Naive thymus-derived CD8-positive, alpha-beta T cell (primary cell): Measurements from ENCODE around the gene KRTAP5-9. TPM values are rescaled to one million over a fixed set of nuclear protein-coding genes. Genes with fewer than 3 reads are reported as not detected.
A peak's percentile ranks its signal among the peaks of the same experiment; 100 is the strongest.
"Not testable (repeated sequence)": the region's sequence is repeated elsewhere in the genome, so short reads cannot be mapped to it uniquely, and the experiment has no call there.

Source experiments
- ATAC-seq, 2 donors: fragments of 150-1000 bp; cut with Tn5 transposase in 1 of 2; sonication (Bioruptor Pico), chemical (Tn5 transposase) in 1 of 2; 1 replicate in 1 of 2; 2 replicates in 1 of 2; pipeline ENCODE4 v1.10.0; 2021; ENCODE audit warnings: mild to moderate bottlenecking in 2 of 2, moderate library complexity in 2 of 2
- POLR2A ChIA-PET: fragments of 350-600 bp; sonication (Branson Sonifier 250); formaldehyde crosslinking; loops from one replicate; lab custom pipeline; 2021; ENCODE audit warnings: antibody characterized with exemption; lab: Charles Lee
- DNase-seq, 10 donors: peaks; one replicate each; pipeline versions ENCODE4 v3.0.0 to v3.0.0-alpha.2; 2020 to 2022
- H3K27ac Mint-ChIP-seq, 10 donors: one replicate each; pipeline ENCODE4 v1.8.0; 2020 to 2022; ENCODE audit warnings: mild to moderate bottlenecking in 10 of 10, mixed read lengths in 10 of 10, moderate library complexity in 4 of 10, inconsistent platforms in 1 of 10
- H3K27me3 Mint-ChIP-seq, 5 donors: one replicate each; pipeline ENCODE4 v1.8.0; 2021 to 2022; ENCODE audit warnings: mixed read lengths in 5 of 5
- H3K36me3 Mint-ChIP-seq, 3 donors: one replicate each; pipeline ENCODE4 v1.8.0; 2020 to 2022; ENCODE audit warnings: mixed read lengths in 3 of 3, mild to moderate bottlenecking in 2 of 3, inconsistent platforms in 1 of 3
- H3K4me1 Mint-ChIP-seq, 4 donors: one replicate each; pipeline ENCODE4 v1.8.0; 2021 to 2022; ENCODE audit warnings: mixed read lengths in 4 of 4
- H3K4me3 Mint-ChIP-seq, 10 donors: one replicate each; pipeline ENCODE4 v1.8.0; 2020 to 2022; ENCODE audit warnings: mild to moderate bottlenecking in 10 of 10, mixed read lengths in 10 of 10, moderate library complexity in 6 of 10, inconsistent platforms in 1 of 10
- H3K9me3 Mint-ChIP-seq, 9 donors: one replicate each; pipeline ENCODE4 v1.8.0; 2020 to 2022; ENCODE audit warnings: mixed read lengths in 9 of 9, mild to moderate bottlenecking in 3 of 9, inconsistent platforms in 1 of 9, moderate library complexity in 1 of 9
- polyA plus RNA-seq, 3 donors: library from polyadenylated mRNA; unstranded; fragments of 300-500 nt; fragmentation: Illumina TruSeq; gene quantifications; one replicate each; pipeline ENCODE4 v1.2.3, GENCODE V29; 2021
- total RNA-seq, 8 experiments: library from RNA in 2 of 8; stranded (reverse) in 2 of 8; gene quantifications; one replicate each; pipeline ENCODE4 v1.2.3 and lab custom pipeline; 2021 to 2026

The KRTAP5-9 gene
- total and polyA plus RNA-seq, 5 experiments from 2014 or later = 0.31 TPM; not detected in 4

DNA sequence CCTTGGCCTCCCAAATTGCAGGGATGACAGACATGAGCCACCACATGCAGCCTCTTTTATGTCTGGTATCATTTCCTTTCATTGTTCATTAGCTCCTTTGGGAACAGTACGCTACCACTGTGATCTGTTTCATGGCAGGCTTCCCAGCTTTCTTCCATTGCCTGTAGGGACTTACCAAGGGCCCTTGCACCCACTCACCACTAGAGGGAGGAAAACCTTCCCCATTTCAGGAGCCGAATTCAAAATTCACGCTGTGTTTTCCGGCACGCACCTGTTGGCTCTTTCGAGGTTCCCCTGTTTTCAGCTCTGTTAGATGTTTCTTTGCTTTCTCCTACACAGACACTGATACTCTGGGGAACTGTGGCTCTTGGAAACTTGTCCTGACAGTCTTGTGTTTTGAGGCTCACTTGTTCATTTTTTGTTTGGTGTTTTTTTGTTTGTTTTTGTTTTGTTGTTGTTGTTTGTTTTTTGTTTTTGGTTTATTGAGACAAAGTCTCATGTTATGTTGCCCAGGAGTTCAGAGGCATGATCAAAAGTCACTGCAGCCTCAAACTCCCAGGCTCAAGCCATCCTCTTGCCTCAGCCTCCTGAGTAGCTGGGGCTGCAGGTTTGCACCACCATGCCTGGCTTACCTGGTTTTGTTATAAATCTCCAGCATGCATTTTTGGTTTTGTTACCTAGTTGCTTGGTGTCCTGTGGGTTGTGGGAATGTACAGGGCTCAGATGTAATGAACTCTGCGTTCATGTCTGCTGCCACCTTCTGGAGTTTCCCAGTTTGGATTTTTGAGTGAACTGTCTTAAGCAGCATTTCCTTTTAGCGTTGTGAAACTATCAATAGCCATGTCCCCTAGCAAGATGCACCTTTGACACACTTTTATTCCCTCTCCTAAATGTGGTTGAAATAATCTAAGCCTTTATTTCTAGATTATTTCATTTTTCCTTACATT lies 32.1 kb downstream of the KRTAP5-9 start:
- Mint-ChIP-seq H3K27me3 (peaks cover 14 to 43% (median 22%) of the 10 kb centered on the region in 5 donors), H3K9me3 (no peaks in the 10 kb centered on the region), H3K4me1 (peaks cover 0 to 3% (median 3%) of the 10 kb centered on the region in 4 donors), H3K36me3 (no peaks in the 10 kb centered on the region), H3K27ac (no peak overlapping the region), H3K4me3 (no peak overlapping the region)
- POLR2A ChIA-PET = no interaction called here
- DNase-seq = peak in 3 of 10 donors; percentile 4 to 11 (median 9)
- no peak for ATAC-seq

GRCh38 chr11:71581826-71582225 lies 33.6 kb downstream of the KRTAP5-9 start:
- no peak overlapping the region for H3K4me3 Mint-ChIP-seq
- DNase-seq = no peak
- ATAC-seq = no peak
- H3K9me3 Mint-ChIP-seq = no peaks in the 10 kb centered on the region
- no peak overlapping the region for H3K27ac Mint-ChIP-seq
- POLR2A ChIA-PET = no interaction called here
- H3K27me3 Mint-ChIP-seq = peaks cover 15 to 54% (median 22%) of the 10 kb centered on the region in 5 donors
- no peaks in the 10 kb centered on the region for H3K36me3 Mint-ChIP-seq
- H3K4me1 Mint-ChIP-seq = peaks cover 0 to 3% (median 3%) of the 10 kb centered on the region in 4 donors

DNA sequence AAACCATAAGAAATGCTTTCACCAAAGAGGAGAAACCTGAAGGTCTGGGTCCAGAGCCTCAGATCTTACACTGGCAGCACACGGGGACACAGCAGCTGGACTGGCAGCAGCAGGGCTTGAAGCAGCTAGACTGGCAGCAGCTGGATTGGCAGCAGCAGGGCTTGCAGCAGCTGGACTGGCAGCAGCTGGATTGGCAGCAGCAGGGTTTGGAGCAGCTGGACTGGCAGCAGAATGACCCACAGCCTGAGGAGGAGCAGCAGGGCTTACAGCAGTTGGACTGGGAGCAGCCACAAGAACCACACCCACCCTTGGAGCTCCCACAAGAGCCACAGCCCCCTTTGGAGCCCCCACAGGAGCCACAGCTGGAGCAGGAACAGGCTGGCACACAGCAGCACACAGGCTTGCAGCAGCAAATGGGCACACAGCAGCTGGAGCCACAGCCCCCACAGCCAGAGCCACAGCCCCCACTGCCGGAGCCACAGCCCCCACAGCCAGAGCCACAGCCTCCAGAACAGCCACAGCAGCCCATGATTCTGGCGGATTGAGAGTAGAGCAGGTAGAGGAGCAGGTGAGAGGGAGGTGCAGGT lies 34.2 kb downstream of the KRTAP5-9 start, which contains the start of gene KRTAP5-11:
TSS of gene KRTAP5-11 (minus strand) at position 567 of the 587 bp plus-strand sequence. CDS start at position 529, 38 bp downstream.
- H3K4me1 Mint-ChIP-seq = peaks cover 0 to 3% (median 3%) of the 10 kb centered on the region in 4 donors
- POLR2A ChIA-PET = no interaction called here
- H3K27ac Mint-ChIP-seq = no peak within 1 kb of the TSS
- H3K9me3 Mint-ChIP-seq = no peaks in the 10 kb centered on the region
- ATAC-seq (no peak), DNase-seq (no peak)
- peaks cover 15 to 54% (median 22%) of the 10 kb centered on the region in 5 donors for H3K27me3 Mint-ChIP-seq
- no peaks in the 10 kb centered on the region for H3K36me3 Mint-ChIP-seq
- H3K4me3 Mint-ChIP-seq = no peak within 1 kb of the TSS

DNA sequence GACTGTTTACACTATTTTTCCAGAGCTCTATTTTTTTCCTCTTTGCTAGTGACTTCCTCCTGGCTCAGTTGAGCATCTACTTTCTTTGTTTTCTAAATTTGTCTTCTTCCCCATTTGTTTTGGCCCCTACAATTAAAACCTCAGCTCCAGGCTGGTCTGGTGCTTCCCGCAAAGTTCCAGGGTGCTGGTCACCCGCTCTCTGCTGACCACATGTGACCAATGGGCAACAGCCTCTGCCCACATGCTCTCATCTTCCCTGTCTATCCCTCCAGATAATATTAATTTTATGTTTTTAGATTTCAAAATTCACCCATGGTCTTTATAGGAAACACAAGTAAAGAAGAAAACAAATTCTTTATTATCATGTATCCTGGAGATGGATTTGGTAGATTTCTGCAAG lies 34.7 kb downstream of the KRTAP5-9 start:
- DNase-seq, H3K4me3 Mint-ChIP-seq, H3K36me3 Mint-ChIP-seq, H3K27ac Mint-ChIP-seq, POLR2A ChIA-PET, H3K9me3 Mint-ChIP-seq, H3K4me1 Mint-ChIP-seq, ATAC-seq: not testable (repeated sequence)
- peaks cover 15 to 54% (median 22%) of the 10 kb centered on the region in 5 donors for H3K27me3 Mint-ChIP-seq

- H3K4me1 Mint-ChIP-seq, H3K27ac Mint-ChIP-seq, H3K4me3 Mint-ChIP-seq, POLR2A ChIA-PET, ATAC-seq, H3K9me3 Mint-ChIP-seq, DNase-seq, H3K36me3 Mint-ChIP-seq: not testable (repeated sequence)
- peaks cover 12 to 53% (median 22%) of the 10 kb centered on the region in 5 donors for H3K27me3 Mint-ChIP-seq
These were observed 37.5 kb downstream of the KRTAP5-9 start for GRCh38 chr11:71585673-71586072.

DNA sequence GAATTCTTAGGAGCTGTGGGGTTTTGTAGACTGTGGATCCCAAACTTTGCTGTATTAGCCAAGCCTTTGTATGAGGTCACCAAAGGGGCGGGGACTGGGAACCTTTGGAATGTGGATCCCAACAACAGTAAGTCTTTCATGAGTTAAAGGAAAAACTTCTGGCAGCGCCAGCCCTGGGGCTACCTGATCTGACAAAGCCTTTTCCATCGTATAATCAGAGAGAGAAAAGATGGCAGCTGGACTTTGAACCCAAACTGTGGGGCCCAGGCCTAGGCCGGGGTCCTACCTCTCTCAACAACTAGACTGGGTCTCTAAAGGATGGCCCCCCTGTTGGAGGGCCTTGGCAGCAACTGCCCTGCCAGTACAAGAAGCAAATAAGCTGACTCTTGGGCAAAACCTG lies 40.1 kb downstream of the KRTAP5-9 start:
- H3K9me3 Mint-ChIP-seq, ATAC-seq, H3K27ac Mint-ChIP-seq, H3K36me3 Mint-ChIP-seq, DNase-seq, POLR2A ChIA-PET, H3K4me3 Mint-ChIP-seq, H3K4me1 Mint-ChIP-seq: not testable (repeated sequence)
- peaks cover 6 to 33% (median 10%) of the 10 kb centered on the region in 5 donors for H3K27me3 Mint-ChIP-seq

GRCh38 chr11:71588822-71589545 lies 40.8 kb downstream of the KRTAP5-9 start:
- peak in 4 of 10 donors; percentile 4 to 12 (median 9) for DNase-seq
- H3K4me3 Mint-ChIP-seq, H3K27ac Mint-ChIP-seq, H3K9me3 Mint-ChIP-seq, H3K4me1 Mint-ChIP-seq, H3K36me3 Mint-ChIP-seq, POLR2A ChIA-PET, ATAC-seq: not testable (repeated sequence)
- peaks cover 6 to 34% (median 10%) of the 10 kb centered on the region in 5 donors for H3K27me3 Mint-ChIP-seq

DNA sequence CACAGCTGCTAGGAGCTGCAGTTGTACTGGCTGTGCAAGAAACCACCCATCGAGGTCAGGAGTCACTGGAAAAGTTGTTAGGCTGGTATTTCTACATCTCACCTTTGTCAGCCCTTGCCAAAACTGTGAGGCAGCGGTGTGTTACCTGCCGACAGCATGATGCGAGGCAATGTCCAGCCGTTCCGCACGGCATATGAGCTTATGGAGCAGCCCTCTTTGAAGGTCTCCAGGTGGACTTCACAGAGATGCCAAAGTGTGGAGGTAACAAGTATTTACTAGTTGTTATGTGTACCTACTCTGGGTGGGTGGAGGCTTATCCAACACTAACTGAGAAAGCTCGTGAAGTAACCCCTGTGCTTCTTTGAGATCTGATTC lies 41.3 kb downstream of the KRTAP5-9 start:
- ATAC-seq, H3K36me3 Mint-ChIP-seq, DNase-seq, POLR2A ChIA-PET, H3K4me3 Mint-ChIP-seq, H3K9me3 Mint-ChIP-seq, H3K4me1 Mint-ChIP-seq, H3K27ac Mint-ChIP-seq: not testable (repeated sequence)
- peaks cover 6 to 31% (median 7%) of the 10 kb centered on the region in 5 donors for H3K27me3 Mint-ChIP-seq

Other genes starting within 250 kb of the KRTAP5-9 start
- 10 to 100 TPM; 17.1 to 17.4 TPM for gene DHCR7, start 100.0 kb upstream of the KRTAP5-9 start, total RNA-seq
- gene DHCR7, start 100.0 kb upstream of the KRTAP5-9 start, polyA plus RNA-seq = 10 to 100 TPM; 18.6 to 22.1 (median 18.7) TPM
- 100 to 1,000 TPM; 188 to 197 TPM for gene NADSYN1, start 95.2 kb upstream of the KRTAP5-9 start, total RNA-seq
- 10 to 100 TPM; 24.0 to 29.1 (median 25.9) TPM for gene NADSYN1, start 95.2 kb upstream of the KRTAP5-9 start, polyA plus RNA-seq
- under 1 TPM in 1 of 2 experiments, not detected in 1; 0.55 TPM for gene KRTAP5-7, start 21.2 kb upstream of the KRTAP5-9 start, total RNA-seq
- gene KRTAP5-7, start 21.2 kb upstream of the KRTAP5-9 start, polyA plus RNA-seq = not detected
- under 1 TPM in 1 of 2 experiments, not detected in 1; 0.42 TPM for gene KRTAP5-8, start 10.4 kb upstream of the KRTAP5-9 start, total RNA-seq
- gene KRTAP5-8, start 10.4 kb upstream of the KRTAP5-9 start, polyA plus RNA-seq = not detected
- gene KRTAP5-10, start 17.1 kb downstream of the KRTAP5-9 start, total RNA-seq = not detected
- not detected for gene KRTAP5-10, start 17.1 kb downstream of the KRTAP5-9 start, polyA plus RNA-seq
- gene KRTAP5-11, start 34.5 kb downstream of the KRTAP5-9 start, total RNA-seq = not detected
- not detected for gene KRTAP5-11, start 34.5 kb downstream of the KRTAP5-9 start, polyA plus RNA-seq